Measurements from ENCODE around the gene MRGPRG. TPM values are rescaled to one million over a fixed set of nuclear protein-coding genes. Genes with fewer than 3 reads are reported as not detected.

MRGPRG gene
- total and polyA plus RNA-seq, 2 of the 8 experiments (the other 6 are each of a cell fraction or from before 2014, with no cell fraction given): not detected

GRCh38 chr11:3192511-3193372, 25.9 kb downstream of the MRGPRG start (continued):
- TF ChIP-seq CTCF (IDR thresholded peaks at IDR 0.05; ENCODE audit: control extremely low read depth in 1 of 3, insufficient read depth in 1 of 3, low read depth in 1 of 3, low read length in 3 of 3) (no peak), NANOG (IDR thresholded peaks at IDR 0.05; ENCODE audit: insufficient read depth, low read depth, low read length, poor library complexity, severe bottlenecking) (no peak), TBP (IDR thresholded peaks at IDR 0.05; ENCODE audit: low read depth, low read length) (no peak), CTBP2 (IDR thresholded peaks at IDR 0.05; ENCODE audit: borderline replicate concordance, insufficient read depth, insufficient read length, low read length) (no peak), TEAD4 (IDR thresholded peaks at IDR 0.05; ENCODE audit: low read depth, low read length) (no peak), CREB1 (IDR thresholded peaks at IDR 0.05) (no peak), E2F6 (IDR thresholded peaks at IDR 0.05) (no peak)
